ENCODE measurements around the gene LPP.

LPP gene

DNA sequence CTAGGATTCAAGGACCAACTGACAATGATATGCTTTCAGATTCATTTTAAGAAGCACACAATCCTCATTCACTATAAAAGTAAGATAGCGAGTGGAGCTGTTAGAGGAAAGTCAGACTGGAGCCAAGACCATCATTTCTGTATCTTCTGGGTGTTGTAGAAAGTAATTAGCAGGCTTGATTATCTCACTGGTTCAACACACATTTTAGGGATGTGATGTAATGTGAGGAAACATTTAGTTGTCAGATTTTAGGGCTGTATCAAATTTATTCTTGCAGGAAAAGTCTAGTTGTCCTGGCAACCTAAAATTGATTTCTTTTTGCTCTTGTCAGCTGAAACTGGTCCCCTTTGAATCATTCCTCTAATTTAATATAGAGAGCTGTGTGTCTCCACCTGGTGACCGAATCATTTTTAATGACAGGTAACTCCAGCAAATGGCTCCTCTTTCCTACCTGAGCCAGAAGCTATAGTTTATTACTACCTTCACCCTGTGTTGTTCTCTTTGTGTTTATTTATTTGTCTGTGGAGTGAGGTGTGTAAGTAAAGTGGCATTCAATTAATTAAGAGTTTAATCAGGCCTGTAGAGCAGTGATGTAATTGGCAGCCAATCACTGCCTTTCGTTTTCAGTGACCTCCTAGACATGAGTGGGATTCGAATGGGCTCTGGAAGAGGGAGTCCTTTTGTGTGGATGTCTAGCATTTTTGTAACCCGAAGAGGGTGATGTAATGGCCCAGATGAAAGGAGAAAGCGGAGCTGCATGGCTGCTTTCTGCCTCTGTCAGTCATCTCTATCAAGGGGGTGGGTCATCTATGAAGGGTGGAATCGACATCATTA lies 125.8 kb downstream of the LPP start:
- no peak for DNase-seq

DNA sequence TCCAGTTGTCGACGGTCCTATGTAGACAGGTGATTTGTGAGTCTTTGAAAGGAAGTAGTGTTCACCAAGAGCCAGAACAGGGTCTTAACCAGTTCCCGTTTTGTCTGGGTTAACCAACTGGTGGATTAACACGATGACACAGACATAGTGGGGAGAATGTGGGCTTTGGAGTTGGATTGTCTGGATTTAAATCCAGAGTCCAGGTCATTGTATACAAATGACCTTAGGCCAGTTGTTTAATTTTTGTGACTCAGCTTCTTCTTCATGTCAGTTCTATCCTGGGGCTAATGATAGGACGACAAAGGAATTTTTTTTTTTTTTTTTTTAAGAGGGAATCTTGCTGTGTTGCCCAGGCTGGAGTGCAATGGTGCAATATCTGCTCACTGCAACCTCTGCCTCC lies 126.7 kb downstream of the LPP start:
- DNase-seq = no peak

DNA sequence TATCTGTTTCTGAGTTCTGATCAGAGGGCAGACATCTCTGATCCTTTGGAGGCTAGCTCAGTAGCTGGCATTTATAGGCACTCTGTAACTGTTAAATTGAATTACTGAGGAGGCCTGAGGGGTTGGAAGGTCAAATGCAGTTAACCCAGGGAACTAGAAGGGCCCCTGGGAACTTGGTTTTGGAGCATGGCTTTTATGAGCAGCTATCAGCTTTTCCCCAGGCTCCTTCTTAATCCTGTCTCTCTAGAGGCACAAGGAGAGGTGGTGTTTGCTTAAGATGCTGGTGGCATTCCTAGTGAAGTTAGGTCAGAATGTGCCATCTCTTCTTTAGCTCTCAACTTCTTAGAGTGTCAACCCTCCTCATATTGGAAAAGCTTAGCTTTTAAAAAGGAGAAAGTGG lies 128.9 kb downstream of the LPP start:
- no peak for DNase-seq

DNA sequence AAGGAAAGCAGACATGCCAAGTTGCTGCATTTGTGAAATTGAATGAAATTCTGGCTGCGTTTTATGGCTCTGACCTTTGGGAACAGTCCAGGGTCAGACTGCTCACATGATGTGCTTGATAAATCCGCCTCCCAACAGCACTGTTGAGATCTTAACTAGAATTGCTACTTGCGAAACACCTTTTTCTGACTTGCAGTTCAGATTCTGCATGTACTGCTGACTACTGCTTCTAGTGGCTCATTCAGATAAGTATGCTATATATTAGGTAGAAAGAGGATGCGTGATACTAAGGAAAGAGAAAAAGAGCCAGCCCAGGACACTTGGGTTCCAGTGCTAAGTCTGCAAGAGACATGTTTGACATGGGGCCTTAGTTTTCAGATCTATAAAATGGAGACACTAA lies 129.4 kb downstream of the LPP start:
- DNase-seq = no peak

DNA sequence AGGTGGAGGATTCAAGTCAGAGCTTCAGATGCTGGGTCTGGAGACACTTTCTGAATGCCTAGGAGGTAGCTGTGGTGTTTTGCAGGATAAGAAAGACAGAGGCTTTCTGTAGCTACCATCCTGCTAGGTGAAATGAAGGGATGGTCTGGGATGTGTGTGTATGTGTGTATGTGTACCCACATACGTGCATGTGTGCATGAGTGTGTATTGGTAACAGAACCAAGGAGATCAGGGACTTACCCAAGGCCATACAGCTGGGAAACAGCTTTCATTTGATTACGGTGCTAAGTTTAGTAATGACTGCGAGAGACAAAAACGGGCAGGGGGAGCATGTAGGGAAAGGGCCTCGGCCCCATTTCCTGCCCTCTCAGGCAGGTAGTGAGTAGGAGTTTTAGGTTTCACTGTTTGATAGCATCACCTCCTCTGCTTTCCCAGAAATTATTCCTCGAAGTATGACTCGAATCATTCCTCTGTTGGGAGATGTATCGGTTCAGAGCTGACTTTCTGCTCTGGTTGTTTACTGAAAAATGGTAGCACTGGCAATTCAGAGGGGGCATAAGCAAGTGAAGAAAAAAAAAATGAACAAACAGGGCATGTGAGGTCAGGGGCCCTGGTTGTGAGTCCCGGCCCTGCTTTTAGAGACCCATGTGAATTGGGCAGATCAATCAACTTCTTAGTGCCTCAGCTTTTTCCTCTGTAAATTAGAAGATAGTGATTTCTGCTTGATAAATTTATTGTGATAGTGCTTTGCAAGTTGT lies 130.7 kb downstream of the LPP start:
- peak; percentile 85 for DNase-seq

DNA sequence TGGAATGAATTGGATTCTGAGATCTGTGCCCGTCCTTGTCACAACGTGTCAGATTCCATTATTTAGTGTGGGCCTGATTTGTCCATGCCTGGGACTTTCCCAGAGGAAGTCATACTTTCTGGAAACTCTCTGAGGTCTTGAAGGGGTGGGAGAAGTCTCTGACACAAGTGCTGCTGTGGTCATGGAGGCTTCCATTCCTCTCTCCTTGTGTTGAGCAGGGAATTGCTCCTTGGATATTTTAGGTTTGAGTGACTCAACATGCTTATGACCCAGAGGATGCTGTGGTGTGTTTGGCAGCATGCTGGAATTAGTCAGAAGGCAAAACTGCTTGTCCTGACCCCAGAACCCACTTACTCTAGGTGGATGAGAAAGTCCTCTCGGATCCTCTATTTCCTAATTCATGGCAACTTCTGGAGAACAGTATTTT lies 132.1 kb downstream of the LPP start:
- DNase-seq = peak; percentile 40

DNA sequence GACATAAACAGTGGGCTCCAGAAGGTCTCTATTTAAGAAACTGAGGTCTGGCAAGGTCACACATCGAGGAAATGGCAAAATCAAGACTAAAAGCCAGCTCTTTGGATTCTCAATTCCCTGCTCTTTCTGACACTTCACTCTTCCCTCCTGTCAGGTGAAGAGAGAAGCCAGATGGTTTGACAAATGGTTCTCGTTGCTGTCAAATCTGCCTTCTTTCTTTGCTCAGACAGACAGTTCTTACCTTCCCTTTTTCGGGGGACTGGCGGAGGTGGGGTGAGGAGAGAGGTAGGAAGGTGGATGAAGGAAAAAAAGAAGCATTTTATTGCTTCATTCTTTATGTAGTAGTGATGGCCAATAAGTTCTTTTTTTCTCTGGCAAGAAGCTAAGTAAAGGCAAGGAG lies 133.4 kb downstream of the LPP start:
- DNase-seq = no peak

DNA sequence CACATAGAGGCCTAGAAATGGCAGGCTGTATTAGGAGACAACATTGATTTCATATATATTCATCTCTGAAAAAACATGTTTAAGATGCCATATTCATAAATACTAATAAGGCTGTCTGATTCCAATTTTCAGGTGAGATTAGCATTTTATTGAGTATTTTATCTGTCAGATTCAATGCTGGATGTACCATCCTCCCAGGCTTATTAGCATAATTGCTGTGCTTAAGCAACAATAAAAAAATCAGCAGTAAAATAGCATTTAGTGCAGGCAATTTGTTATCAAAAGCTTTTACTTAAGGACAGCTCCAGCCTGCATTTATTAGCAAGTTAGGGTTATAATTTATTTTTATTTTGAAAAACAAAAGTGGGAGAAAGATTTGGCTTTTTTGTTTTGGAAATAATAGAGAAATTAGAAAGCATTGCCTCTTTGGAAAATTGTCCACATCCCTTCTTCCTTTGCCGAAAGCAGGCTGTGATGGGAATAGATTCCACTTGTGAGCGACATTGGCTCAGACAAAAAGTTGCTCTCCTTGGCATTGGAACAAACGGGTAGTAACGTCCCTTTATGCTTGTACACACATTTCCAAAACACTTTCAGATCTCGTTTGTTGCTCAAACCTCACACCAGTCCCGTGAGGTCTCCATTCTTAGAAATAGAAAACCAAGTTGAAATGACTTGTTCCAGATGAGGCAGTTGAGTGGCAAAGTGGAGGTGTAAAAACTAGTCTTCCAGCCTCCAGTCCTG lies 134.0 kb downstream of the LPP start:
- peak; percentile 58 for DNase-seq

DNA sequence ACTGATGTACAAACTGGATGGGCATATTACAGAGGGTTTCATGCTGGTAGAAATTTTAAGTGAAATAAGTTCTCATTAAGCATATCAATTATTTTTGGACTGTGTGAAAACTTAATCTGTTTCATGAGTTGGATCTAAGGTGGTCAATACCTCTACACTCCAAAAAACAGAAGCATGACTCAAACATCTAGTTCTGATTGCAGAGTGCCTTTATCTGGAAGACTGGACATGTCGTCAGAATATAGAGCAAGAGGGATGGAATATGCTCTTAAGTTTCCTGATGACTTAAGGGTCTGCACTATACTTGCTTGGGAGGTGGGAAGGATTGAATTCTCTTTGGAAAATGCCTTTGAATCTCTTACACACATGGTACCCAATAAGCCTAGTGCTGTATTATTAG lies 138.3 kb downstream of the LPP start:
- DNase-seq = no peak

DNA sequence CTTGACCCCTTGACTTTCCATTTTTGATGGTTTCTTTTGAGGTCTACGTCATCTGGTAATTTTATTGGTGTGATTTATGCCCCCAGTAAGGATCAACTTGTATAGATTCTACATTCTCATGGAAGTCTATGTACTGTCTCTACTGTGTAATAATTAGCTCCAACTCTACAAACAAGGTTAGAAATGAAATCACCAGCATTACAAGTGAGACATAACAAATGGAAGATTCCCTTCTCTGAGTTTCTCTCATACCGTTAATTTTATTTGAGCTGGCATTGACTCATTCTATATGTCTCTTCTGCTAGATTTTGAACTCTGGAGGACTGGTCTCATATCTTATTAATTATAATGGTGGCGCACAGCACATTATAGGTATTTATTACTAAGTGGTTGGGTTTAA lies 138.9 kb downstream of the LPP start:
- DNase-seq = no peak

DNA sequence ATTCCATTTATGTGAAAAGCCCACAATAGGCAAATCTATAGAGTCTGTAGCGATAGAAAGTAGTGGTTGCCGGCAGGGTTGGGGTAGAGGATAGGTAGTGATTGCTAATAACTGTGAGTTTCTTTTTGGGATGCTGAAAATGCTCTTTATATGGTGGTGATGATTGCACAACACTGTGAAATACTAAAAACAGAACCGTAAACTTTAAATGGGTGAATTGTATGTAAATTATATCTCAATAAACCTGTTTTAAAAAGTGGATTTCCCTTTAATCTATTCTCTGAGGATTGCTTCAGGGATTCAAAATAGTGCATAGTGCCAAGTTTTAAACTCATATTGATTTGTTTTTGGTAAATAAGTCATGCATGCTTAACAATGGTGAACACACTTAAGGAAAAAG lies 140.2 kb downstream of the LPP start:
- peak; percentile 51 for DNase-seq

DNA sequence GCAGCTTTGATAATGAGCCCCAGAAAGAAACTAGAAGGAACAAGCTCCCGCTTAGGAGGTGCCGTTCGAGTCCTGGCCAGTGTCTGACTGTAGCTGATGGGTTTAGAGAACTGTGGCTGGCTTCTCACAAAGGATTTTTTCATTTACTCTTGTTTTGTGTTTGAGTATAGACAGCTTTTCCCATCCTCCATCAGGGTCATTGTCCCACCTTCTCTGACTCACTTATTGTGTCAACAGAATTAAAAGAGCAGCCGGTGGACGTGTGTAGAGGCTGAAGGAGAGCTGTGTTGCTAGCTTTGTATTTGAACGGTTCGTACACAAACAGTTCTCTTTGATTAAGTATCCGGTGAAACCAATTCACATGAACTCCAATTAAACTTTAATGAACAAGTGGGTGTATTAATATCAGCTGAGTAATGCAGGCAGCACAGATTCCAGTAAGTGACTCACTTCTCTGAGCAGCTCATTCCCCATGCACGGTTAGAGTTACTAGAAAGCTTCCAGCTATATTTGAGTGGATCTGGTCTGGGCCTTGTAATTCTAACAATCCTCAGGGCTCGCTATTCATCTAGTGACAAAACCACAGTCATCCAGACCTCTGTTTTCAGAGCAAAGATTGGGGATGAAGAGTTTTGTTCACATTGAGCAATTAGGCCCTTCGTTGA lies 141.0 kb downstream of the LPP start:
- DNase-seq = peak; percentile 61

DNA sequence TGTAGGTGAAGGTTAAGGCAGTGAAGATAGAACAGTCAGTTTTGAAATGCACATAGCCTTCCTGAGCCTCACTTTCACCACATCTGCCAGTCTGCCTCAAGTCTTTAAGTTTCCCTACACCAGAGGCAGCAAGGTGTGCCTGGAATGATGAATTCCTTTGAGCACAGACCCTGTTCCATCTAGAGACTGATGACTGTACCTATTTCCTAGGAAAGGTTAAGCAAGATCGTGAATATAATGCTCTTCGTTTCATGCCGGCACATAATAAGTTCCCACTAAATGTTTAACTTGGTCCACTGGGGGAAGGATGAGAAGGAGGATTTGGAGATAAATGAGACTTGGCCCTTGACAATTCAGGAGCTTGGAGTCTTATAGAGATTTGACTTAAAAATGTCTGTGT lies 141.9 kb downstream of the LPP start:
- DNase-seq = no peak

DNA sequence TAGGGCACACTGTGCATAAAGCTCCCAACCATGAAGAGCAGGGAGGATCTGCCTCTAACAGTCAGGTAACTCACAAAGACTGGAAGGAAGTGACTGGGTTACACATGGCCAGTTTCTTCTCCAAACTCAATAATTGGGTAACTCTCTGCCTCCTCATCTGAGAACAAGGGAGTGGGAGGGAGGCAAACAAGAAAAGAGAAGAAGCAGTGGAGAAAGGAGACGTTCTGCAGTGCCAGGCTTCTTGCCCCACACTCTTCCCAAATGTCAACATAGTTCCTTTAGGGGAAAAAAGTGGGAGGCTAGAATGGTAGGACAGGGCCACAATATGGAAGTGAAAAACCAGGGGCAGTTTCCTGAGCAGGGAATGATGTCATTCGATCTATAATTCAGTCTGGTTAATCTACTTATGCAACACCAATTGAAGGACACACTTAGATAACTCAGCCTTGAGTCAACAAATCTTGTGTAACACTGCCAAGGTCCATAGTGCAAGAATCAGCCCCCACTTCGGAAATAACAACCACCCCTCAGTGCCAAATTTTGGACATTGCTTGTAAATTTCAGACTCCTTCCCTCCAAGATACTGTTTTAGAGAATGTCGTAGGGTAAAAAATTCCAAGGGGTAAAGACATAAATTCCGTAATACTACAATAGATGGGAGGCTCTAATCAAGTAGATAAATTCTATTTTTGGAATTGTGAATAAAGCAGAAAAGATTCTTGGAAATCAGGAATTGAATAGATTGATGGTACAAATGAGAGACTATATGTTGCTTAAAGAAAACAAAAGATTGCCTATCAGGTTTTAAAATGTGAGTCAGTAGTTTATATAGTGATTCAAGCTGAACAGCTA lies 143.0 kb downstream of the LPP start:
- DNase-seq = no peak

DNA sequence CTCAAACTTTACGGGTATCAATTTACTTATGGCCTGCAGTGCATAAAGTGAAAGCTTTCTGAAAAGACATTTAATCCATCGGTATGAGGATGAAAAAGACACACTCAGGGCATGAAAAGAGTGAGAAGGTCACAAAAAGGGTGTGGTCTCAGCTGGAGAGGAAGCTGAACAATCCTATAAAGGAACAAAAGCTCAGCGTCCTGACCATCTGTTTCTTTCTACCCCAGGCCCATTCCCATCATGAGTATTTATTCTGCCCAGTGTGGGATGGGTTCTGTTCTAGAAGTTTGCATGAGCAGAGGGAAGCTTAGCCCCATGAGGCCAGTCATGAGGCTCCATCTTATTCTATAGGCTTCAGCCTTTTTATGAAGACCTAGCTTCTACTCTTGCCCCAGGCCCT lies 144.6 kb downstream of the LPP start:
- DNase-seq = no peak

DNA sequence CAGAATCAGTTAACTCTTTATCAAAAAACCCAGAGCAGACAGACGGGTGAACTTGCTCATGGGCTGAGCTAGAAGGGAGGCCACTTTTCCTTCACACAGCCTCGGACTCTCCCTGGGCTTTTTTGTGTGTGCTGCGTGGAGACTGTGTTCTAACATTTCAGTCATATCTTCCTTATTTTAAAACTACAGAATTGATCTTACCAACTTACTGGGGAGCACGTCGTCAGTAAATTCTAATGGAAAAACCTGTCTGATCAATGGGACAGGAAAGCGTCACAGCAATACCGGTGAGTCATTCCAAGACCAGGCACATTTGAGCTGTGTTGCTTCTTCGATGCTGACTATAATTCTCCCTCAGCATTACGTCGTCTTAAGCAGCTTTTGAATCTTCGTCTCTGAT lies 145.1 kb downstream of the LPP start:
- DNase-seq = peak; percentile 90

DNA sequence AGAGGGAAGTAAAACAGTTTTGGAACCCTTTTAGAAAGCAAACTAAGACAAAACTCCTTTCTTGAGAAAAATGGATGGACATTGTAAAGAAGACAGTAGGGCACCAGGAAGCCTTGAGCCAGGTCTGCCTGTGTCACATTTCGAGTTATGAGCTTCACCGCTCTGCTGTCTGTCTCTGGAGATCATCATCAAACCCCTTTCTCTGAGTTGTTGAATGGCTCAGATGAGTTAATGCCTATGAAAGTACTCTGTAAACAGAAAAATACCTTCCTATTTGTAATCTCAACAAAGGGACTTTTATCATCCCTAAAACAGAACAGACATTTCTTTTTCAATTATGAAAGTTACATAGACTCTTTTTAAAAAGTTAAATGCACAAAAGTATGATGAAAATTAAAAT lies 145.8 kb downstream of the LPP start:
- DNase-seq = no peak

DNA sequence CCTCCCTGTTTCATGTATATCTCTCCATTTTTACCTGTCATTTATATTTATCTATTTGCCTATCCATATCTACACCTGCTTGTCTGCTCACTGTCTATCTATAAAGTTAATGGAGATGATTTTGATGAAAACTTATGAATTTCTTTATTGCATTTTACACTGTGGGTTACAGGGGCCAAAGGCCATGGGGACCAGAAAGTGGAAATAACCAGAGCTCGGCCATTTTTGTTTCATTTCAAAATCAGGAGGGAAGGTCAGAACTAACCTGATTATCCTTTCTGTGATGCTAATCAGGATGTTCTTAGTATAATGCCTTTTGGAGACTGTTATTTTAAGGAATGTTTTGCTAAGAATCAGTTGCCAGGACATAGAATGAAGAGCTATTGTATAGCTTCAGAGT lies 147.2 kb downstream of the LPP start:
- DNase-seq = no peak

DNA sequence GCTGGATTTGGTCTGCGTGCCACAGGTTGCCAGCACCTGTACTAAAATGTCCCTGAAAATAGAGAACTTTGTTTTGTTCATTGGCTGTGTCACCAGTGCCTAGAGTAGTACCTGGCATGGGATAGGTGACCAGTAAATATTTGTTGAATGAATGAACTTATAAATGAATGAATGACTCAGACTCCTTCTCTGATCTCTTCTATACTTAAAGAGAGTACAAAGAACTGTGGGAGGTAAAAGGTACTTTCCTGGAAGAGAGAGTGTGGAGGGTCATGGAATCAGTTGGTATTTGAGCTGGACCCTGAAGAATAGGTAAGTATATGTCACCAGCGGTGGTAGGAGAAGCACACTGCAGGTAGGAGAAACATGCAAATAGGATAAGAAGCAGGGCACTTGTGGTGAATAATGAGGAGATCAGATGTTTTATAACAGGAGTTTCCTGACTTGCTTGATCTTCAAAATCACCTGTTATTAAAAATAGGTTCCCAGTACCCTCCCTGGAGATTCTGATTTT lies 149.4 kb downstream of the LPP start:
- DNase-seq = no peak

DNA sequence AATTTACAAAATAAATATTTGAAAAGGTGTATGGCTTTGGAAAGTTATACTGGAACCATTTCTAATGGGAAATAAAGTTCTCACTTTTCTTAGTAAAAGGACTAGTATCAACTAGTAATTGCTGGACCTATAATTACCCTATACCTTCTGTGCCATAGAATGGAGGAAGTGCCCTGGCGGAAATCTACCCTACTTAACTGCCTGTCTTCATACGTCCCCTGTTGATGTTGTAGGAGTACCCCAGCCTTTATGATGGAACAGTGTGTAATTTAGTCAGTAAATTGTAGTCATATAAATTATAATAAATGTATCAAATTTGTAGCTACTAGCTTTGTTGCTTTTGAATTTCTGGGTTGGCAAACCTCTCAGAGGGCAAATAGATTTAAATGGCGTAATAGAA lies 149.9 kb downstream of the LPP start:
- DNase-seq = no peak

DNA sequence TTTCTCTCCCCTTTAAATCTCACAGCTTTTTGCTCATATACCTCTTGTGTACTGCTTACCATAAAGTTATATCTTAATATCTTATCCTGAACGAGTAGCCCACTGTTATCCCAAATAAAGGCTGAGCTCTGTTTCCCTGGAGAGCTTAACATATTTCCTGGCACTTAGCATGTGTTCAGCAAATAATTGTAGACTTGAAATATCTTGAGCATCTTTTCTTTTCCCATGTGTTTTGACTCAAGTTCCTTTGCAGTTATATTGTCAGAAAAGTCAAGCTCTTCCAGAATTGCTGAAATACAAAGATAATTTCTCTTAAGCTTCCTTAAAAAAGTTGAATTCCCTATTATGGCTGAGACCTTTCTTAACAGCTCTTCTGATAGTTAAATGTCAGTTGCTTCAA lies 150.5 kb downstream of the LPP start:
- DNase-seq = no peak

DNA sequence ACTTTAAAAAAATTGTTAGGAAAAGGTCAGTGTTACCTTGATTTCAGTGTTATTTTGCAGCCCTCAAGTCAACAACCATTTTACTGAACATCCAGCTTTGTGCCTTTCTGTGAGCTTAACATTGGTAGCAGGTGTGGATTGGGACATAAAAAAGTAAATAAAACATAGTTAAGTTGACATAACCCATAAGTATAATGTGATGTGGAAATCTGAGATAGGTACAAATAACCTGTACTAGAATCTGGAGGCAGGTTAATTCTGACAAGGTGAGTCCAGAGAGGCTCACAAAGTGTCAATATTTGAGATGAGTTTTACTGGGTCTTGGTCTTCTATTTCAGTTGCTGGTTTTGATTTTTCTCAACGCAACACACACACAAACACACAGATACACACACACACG lies 151.3 kb downstream of the LPP start:
- DNase-seq = no peak
